Thymus (tissue), 11 donors: ENCODE measurements around the gene ABCC4. TPM values are rescaled to one million over a fixed set of nuclear protein-coding genes. Genes with fewer than 3 reads are reported as not detected.

Experiments
- DNase-seq, 9 donors: peaks; one replicate each; pipeline ENCODE4 v3.0.0-alpha.2; 2013; ENCODE audit warnings: low spot score in 9 of 9, low read depth in 6 of 9, missing footprints in 1 of 9
- H3K27ac ChIP-seq, 2 donors: one replicate each; pipeline ENCODE4 v1.5.1; 2013; ENCODE audit warnings: control low read depth in 1 of 2, low read depth in 1 of 2, low read length in 1 of 2, mild to moderate bottlenecking in 1 of 2, moderate library complexity in 1 of 2
- H3K27me3 ChIP-seq, 2 donors: one replicate each; pipeline ENCODE4 v1.5.1; 2013; ENCODE audit warnings: low read length in 1 of 2; ENCODE audit not compliant: control insufficient read depth in 2 of 2, insufficient read depth in 1 of 2
- H3K36me3 ChIP-seq, 2 donors: one replicate each; pipeline ENCODE4 v1.5.1; 2013; ENCODE audit warnings: low read length in 1 of 2, mild to moderate bottlenecking in 1 of 2, moderate library complexity in 1 of 2; ENCODE audit not compliant: control insufficient read depth in 2 of 2, insufficient read depth in 2 of 2
- H3K4me1 ChIP-seq, 2 donors: one replicate each; pipeline ENCODE4 v1.5.1; 2013; ENCODE audit warnings: low read length in 2 of 2; ENCODE audit not compliant: control insufficient read depth in 2 of 2, insufficient read depth in 2 of 2
- H3K4me3 ChIP-seq, 2 donors: one replicate each; pipeline ENCODE4 v1.5.1; 2013; ENCODE audit warnings: low read length in 2 of 2, control low read depth in 1 of 2, mild to moderate bottlenecking in 1 of 2
- H3K9me3 ChIP-seq, 2 donors: one replicate each; pipeline ENCODE4 v1.5.1; 2013; ENCODE audit warnings: low read length in 1 of 2, mild to moderate bottlenecking in 1 of 2; ENCODE audit not compliant: control insufficient read depth in 2 of 2, insufficient read depth in 1 of 2
- WGBS: extraction: QIAGEN DNeasy Blood & Tissue Kit; methylation state at CpG from one replicate; pipeline ENCODE4 v1.1.7; 2013; 5-methylcytosine and 5-hydroxymethylcytosine counted together
- polyA plus RNA-seq: library from polyadenylated mRNA; stranded (reverse); fragments of 200-250 nt; gene quantifications from one replicate; pipeline ENCODE4 v1.2.3, GENCODE V29; 2013
- total RNA-seq: library from RNA; stranded (reverse); fragments of 120-200 nt; gene quantifications from one replicate; pipeline ENCODE4 v1.2.4, GENCODE V29; 2013
- donor health status: healthy.

ABCC4 gene
- total and polyA plus RNA-seq, 2 donors: 2.6 to 10.3 TPM

GRCh38 chr13:95067303-95067702 is 233.9 kb downstream of the ABCC4 start:
- Histone ChIP-seq H3K4me1 (no peaks in the 10 kb centered on the region), H3K27ac (no peak overlapping the region), H3K36me3 (no peaks in the 10 kb centered on the region), H3K9me3 (no peaks in the 10 kb centered on the region), H3K27me3 (no peaks in the 10 kb centered on the region), H3K4me3 (no peak overlapping the region)
- WGBS: 97% methylated on average over 3 of the region's 3 CpGs
- no peak for DNase-seq

GRCh38 chr13:95060014-95060519 is 241.2 kb downstream of the ABCC4 start:
- no peak for DNase-seq
- Histone ChIP-seq H3K27me3 (no peaks in the 10 kb centered on the region), H3K4me1 (no peaks in the 10 kb centered on the region), H3K36me3 (no peaks in the 10 kb centered on the region), H3K27ac (no peak overlapping the region), H3K9me3 (no peaks in the 10 kb centered on the region), H3K4me3 (no peak overlapping the region)
- 95% methylated on average over 3 of the region's 3 CpGs for WGBS

- Histone ChIP-seq H3K4me1 (no peaks in the 10 kb centered on the region), H3K4me3 (no peak overlapping the region), H3K9me3 (no peaks in the 10 kb centered on the region), H3K36me3 (no peaks in the 10 kb centered on the region), H3K27me3 (no peaks in the 10 kb centered on the region), H3K27ac (no peak overlapping the region)
- no peak for DNase-seq
- WGBS: 97% methylated on average over 8 of the region's 8 CpGs
Observed at GRCh38 chr13:95059306-95059705, 241.9 kb downstream of the ABCC4 start.

GRCh38 chr13:95058680-95059079 is 242.6 kb downstream of the ABCC4 start:
- Histone ChIP-seq H3K4me1 (no peaks in the 10 kb centered on the region), H3K9me3 (no peaks in the 10 kb centered on the region), H3K27me3 (no peaks in the 10 kb centered on the region), H3K27ac (no peak overlapping the region), H3K4me3 (no peak overlapping the region), H3K36me3 (no peaks in the 10 kb centered on the region)
- DNase-seq: no peak
- 90% methylated on average over 7 of the region's 7 CpGs for WGBS

- 96% methylated on average over 1 of the region's 1 CpG for WGBS
- DNase-seq: no peak
- Histone ChIP-seq H3K27me3 (no peaks in the 10 kb centered on the region), H3K4me1 (no peaks in the 10 kb centered on the region), H3K27ac (no peak overlapping the region), H3K9me3 (no peaks in the 10 kb centered on the region), H3K4me3 (no peak overlapping the region), H3K36me3 (no peaks in the 10 kb centered on the region)
Observed at GRCh38 chr13:95056266-95056665, 245.0 kb downstream of the ABCC4 start.

- H3K27ac ChIP-seq: no peak overlapping the region
- WGBS: 79% methylated on average over 3 of the region's 3 CpGs
Observed at GRCh38 chr13:95050800-95051615, 250.2 kb downstream of the ABCC4 start.

GRCh38 chr13:95049772-95050171 is 251.5 kb downstream of the ABCC4 start:
- H3K4me3 ChIP-seq: no peak overlapping the region
- WGBS: 95% methylated on average over 1 of the region's 1 CpG

More at GRCh38 chr13:95050800-95051615, 250.2 kb downstream of the ABCC4 start:
- DNase-seq: no peak
- no peaks in the 10 kb centered on the region for H3K9me3 ChIP-seq
- no peaks in the 10 kb centered on the region for H3K4me1 ChIP-seq
- no peak overlapping the region for H3K4me3 ChIP-seq
- no peaks in the 10 kb centered on the region for H3K36me3 ChIP-seq
- no peaks in the 10 kb centered on the region for H3K27me3 ChIP-seq

GRCh38 chr13:95044452-95045205 is 256.6 kb downstream of the ABCC4 start:
- Histone ChIP-seq H3K9me3 (no peaks in the 10 kb centered on the region), H3K36me3 (no peaks in the 10 kb centered on the region), H3K4me3 (no peak overlapping the region), H3K4me1 (no peaks in the 10 kb centered on the region), H3K27me3 (no peaks in the 10 kb centered on the region), H3K27ac (no peak overlapping the region)
- no peak for DNase-seq
- WGBS: 97% methylated on average over 4 of the region's 4 CpGs

More at GRCh38 chr13:95049772-95050171, 251.5 kb downstream of the ABCC4 start:
- Histone ChIP-seq H3K27ac (no peak overlapping the region), H3K27me3 (no peaks in the 10 kb centered on the region), H3K36me3 (no peaks in the 10 kb centered on the region), H3K4me1 (no peaks in the 10 kb centered on the region), H3K9me3 (no peaks in the 10 kb centered on the region)
- no peak for DNase-seq

- H3K27me3 ChIP-seq: no peaks in the 10 kb centered on the region
- 94% methylated on average over 2 of the region's 2 CpGs for WGBS
- H3K4me3 ChIP-seq: no peak overlapping the region
- H3K4me1 ChIP-seq: no peaks in the 10 kb centered on the region
- no peaks in the 10 kb centered on the region for H3K36me3 ChIP-seq
- no peak overlapping the region for H3K27ac ChIP-seq
- H3K9me3 ChIP-seq: no peaks in the 10 kb centered on the region
- no peak for DNase-seq
Observed at GRCh38 chr13:95039415-95039814, 261.8 kb downstream of the ABCC4 start.
